ENCODE measurements around the gene CDK2.
A peak's percentile ranks its signal among the peaks of the same experiment; 100 is the strongest.
"Not testable (repeated sequence)": the region's sequence is repeated elsewhere in the genome, so short reads cannot be mapped to it uniquely, and the experiment has no call there.

CDK2 gene

DNA sequence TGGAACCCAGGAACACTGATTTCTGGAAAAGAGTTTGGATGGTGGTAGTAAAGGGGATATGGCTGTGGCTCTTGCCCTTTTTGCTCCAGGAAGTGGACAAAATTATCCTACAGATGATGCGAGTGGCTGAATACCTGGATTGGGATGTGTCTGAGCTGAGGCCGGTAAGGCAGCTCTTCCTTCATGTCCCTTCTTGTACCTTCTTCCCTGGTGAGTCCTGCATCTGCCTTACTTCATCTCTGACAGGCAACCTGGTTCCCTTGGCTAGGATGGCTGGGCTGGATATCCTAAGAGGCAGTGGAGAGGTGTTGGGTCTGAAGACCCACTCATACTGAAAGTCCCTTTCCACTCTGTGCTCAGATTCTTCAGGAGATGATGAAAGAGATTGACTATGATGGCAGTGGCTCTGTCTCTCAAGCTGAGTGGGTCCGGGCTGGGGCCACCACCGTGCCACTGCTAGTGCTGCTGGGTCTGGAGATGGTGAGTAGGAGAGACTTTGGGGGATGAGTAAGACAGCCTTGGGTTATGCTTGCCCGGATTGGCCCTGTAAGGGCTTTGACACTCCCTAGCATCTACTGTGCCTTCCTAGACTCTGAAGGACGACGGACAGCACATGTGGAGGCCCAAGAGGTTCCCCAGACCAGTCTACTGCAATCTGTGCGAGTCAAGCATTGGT is 27.7 kb upstream of the CDK2 start:
- DNase-seq: no peak

DNA sequence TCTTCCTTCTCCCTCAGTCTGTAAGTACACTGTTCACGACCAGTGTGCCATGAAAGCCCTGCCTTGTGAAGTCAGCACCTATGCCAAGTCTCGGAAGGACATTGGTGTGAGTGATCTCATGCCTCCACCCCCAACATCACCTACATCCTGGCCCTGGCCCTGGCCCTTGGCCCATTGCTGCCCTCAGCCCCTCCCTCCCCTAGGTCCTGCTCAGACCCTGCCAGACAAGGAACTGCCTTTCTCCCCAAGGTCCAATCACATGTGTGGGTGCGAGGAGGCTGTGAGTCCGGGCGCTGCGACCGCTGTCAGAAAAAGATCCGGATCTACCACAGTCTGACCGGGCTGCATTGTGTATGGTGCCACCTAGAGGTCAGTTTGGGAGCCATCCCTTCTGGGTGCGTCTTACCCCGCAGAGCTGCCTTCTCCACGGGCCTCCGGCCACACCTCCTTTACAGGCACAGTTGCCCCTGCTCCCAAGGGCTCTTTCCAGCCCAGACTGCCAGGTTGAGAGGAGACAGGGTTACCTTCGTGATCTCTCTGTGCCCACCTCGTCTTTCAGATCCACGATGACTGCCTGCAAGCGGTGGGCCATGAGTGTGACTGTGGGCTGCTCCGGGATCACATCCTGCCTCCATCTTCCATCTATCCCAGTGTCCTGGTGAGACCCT is 26.4 kb upstream of the CDK2 start:
- DNase-seq: peak; percentile 46

DNA sequence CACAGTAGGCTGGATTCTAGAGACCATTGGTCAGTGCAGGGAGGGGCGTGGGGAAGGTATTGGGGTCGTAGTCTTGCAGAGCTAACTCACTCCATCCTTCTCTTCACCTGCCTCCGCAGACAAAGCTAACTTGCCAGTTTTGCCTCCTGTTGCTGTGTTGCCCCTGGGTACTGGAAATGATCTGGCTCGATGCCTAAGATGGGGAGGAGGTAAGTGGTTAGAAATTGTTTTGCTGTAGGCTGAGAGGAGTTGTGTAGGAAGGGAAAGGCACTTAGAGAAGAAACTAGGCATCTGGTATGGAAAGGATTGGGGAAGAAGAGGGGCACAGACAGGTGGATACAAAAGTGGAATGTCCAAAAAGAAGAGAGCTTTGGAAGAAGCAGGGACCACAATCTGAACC is 24.6 kb upstream of the CDK2 start:
- DNase-seq: no peak

DNA sequence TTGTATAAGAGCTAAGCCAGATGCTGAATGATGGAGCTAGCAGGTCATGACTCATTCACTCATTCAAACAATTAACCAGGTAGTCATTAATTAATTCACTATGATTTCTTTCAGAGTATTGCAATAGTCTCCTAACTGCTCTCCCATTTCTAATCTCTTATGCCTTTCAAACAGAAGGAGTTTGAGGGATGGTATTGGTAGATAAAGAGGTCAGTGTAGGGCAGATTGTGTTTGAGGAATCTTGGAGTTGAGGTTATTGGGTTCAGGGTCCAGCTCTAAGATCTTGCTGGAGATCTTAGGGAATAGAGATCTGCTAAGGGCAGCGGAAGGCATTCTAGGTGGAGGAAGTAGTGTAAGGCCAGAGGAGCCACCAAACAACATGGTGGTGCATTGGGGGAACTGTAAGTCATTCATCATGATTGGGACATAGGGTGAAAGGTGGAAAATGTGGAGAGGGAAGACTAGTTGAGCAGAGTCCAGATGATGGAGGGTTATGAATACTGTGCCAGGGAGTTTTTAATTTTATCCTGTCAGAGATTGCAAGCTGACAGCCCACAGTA is 24.0 kb upstream of the CDK2 start:
- DNase-seq: no peak

DNA sequence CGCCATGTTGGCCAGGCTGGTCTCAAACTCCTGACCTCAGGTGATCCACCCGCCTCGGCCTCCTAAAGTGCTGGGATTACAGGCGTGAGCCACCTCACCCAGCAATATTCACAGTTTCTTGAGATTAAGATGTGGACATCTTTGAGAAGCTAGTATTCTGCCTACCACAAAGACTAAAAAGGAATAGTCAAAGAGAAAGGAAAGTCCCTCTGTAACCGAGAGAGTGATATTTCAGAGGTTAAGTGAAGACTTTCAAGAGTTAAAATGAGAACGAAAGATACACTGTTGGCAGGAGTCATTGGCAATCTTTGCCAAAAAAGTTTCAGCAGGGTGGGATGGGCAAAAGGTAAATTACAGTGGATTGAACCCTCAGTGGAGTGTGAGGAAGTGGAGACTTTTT is 20.1 kb upstream of the CDK2 start:
- no peak for DNase-seq

DNA sequence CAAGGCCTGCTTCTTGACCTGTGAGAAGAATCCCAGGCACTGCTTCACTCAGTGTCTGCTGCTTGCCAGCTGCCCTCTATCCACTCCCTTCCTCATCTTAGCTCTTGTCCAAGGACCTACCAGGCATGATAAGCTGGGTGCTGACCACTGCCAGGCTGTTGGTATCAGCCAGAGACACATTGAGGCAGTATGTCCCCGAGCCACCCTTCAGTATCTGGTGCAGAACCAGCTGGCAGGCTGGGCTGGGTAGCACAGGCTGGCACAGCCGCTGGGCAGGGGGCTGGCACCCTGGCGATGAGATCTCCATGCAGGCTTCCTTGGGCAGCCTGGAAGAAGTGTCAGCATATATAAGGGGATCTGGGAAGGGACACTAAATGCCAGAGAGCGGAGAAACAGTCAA is 11.3 kb upstream of the CDK2 start:
- DNase-seq: no peak

DNA sequence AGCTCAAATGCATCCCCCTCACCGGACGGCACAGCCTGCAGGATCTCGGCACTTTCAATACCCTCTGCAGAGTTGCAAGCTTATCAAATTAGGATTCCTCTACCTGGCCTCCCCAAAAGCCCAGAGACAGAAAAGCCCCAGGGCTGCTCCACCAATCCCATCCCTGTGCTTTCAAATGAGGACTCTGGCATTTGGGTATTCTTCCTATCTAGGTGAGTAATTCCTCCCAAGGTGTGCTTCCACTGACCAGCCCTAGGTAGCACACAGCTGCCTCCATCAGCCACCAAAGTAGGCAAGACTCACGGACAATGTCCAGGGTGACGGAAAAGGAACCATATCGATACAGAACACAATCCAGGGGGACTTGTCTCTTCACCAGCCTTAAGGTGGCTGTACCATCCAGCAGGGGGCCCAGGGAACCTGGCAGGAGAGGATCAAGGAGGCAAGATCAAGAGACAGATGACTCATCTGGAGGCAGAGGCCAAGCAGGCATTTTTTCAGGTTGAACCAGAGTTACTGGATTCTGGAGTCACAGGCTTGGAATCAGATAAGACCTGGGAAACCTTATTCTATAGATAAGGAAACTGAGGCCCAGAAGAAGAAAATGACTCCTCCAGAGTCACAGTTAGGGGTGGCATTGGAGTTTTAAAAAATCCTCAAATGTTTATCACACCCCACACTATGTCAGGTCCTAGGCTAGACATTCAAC is 10.7 kb upstream of the CDK2 start:
- no peak for DNase-seq

DNA sequence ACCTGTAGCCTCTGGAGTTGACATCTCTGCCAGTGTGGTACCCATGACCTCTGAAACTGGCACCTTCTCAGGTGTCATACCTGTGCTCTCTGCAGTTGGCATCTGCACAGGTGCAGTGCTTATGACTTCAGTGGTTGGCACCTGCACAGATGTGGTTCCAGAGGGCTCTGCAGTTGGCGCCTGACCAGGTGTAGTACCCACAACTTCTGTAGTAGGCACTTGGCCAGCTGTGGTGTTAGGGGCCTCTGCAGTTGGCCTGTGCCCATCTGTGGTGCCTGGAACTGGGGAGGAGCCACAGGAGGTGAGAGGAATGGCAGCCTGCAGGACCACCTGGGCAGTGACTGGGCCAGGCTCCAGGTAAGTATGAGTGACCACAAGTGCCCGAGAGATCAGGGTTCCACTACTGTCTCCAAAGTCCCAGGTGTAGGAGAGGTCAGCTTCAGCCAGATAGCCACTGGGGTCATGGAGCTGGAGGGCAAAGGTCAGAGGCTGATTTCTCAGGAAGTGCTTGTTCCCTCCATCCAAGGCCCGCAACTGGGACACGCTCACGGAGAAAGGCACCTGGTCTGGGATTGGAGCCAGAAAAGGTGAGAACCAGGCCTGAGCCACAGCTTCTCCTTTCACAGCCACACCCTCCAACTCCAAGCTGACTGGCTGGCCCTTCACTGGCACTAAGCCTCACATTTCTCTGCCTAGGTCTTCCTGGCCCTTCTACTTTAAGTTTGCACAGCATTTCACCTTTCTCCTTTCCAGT is 9.3 kb upstream of the CDK2 start:
- DNase-seq: no peak

DNA sequence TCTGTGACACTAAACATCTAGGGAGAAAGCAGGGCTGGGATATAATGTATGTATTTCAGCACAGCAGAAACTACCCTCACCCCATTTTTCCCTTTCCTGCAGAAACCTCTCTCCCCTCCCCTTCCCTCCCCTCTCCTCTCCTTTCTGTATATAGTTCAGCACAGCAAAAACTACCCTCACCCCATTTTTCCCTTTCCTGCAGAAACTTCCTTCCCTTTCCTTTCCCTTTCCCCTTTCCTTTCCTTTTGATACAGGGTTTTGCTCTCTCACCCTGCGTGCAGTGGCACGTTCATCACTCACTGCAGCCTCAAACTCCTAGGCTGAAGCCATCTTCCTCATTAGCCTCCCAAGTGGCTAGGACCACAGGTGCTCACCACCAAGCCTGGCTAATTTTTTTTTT is 2.9 kb upstream of the CDK2 start:
- no peak for DNase-seq

DNA sequence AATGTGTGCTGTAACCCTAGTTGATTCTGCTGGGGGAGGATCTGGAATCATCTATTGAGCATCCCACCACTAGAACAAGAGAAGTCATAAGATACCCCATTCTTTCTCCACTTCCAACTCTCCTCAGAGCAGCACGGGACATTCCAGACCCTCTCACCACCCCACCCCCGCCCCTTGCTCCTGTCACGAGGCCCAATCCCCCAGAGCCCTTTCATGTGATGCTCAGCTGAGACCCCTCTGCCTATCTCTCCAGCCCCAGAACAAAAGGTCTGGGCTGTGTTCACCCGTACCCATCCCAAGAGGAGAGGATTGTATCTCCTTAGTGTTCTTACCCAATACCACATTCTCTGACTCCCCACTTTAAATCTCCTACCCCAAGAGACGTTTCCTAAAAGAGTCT is 1.4 kb upstream of the CDK2 start:
- DNase-seq: no peak

DNA sequence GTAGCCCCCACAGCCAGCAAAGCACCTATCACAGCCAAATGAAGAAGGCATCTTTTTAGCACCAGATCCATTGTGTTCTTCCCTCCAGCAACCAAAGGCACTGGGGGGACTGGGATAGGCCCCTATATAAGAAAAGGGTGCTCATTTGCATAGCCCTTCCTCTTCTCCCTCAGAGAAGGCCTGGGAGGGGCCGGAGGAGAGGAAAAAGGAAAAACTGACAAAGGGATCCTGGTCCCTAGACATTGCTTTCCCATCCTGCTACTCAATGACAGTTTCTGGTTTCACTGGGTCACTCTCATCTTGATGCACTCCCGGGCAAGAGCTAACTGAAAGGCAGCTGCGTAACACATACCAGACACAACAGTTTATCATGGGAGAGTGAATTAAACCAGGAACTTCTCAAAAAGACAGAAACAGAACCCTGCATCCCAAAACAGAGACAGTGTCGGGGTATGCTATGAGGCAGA is 656 bp upstream of the CDK2 start, which contains the start of gene PMEL:
Gene PMEL (minus strand): TSS at position 102 of the 467 bp plus-strand sequence. CDS start 31 bp downstream, at position 71.
- DNase-seq: no peak

DNA sequence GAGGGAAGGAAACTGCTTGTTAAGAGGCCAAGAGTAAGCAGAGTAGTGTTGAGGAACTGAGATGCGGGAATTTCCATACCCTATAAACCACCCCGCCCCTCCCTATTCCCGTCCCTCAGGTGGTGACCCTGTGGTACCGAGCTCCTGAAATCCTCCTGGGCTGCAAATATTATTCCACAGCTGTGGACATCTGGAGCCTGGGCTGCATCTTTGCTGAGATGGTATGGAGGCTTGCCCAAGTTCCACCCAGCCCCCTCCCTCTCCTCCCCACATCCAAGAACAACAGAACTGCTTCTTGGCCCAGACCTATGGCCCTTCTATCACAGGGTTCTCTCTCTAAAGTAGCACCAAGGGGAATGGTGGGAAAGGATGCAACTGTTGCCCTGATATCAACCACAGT is 2.7 kb downstream of the CDK2 start:
- no peak for DNase-seq

DNA sequence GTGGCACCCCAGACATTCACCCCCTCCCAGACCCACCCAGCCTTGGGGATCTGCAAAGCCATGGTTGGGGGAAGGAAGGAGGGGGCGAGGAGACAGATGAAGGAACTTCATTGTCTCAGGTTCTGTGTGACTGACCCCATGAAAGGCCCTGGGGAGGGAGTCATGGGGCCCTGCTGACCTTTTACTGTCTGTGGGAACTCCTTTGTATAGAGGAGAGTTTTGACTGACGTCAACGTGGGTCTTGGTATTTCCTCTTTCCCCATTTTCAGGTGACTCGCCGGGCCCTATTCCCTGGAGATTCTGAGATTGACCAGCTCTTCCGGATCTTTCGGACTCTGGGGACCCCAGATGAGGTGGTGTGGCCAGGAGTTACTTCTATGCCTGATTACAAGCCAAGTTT is 4.1 kb downstream of the CDK2 start:
- no peak for DNase-seq

DNA sequence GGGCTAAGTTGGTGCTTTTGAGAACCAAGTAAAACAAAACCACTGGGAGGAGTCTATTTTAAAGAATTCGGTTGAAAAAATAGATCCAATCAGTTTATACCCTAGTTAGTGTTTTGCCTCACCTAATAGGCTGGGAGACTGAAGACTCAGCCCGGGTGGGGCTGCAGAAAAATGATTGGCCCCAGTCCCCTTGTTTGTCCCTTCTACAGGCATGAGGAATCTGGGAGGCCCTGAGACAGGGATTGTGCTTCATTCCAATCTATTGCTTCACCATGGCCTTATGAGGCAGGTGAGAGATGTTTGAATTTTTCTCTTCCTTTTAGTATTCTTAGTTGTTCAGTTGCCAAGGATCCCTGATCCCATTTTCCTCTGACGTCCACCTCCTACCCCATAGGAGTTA is 5.4 kb downstream of the CDK2 start:
- DNase-seq: no peak

DNA sequence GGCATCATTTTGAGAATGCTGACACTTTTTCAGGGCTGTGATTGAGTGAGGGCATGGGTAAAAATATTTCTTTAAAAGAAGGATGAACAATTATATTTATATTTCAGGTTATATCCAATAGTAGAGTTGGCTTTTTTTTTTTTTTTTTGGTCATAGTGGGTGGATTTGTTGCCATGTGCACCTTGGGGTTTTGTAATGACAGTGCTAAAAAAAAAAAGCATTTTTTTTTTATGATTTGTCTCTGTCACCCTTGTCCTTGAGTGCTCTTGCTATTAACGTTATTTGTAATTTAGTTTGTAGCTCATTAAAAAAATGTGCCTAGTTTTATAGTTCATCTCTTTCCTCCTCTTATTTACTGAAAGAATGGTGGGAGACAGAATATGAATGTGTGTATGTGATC is 5.8 kb downstream of the CDK2 start:
- no peak for DNase-seq

DNA sequence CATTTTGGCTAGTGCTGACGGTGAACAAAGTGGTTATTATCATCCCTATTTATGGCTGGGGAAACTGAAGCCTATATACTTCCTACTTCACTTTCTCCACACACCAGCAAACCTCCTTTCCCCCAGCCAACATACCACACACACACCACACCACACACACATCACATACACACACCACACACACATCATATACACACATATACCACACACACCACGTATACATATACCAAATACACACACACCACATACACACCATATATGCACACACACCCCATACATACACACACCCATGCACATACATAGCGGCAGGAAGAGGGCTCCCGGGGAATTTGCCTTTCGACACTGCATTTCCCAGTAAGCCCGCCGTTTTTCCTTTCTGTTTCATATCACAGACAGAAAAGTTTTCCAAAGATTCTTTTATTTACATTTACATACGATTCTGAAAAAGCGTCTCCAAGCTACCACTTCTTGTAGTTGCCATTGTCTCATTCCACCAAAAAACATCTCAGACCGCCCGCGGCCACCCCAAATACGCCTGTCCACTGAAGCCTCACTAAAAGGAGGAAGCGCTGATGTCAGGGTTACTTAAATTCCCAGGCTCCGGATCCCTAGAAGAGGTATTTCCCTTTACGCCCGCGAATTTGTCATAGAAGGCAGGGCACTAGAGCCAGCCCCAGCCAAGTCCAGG is 6.4 kb downstream of the CDK2 start:
- DNase-seq: no peak

DNA sequence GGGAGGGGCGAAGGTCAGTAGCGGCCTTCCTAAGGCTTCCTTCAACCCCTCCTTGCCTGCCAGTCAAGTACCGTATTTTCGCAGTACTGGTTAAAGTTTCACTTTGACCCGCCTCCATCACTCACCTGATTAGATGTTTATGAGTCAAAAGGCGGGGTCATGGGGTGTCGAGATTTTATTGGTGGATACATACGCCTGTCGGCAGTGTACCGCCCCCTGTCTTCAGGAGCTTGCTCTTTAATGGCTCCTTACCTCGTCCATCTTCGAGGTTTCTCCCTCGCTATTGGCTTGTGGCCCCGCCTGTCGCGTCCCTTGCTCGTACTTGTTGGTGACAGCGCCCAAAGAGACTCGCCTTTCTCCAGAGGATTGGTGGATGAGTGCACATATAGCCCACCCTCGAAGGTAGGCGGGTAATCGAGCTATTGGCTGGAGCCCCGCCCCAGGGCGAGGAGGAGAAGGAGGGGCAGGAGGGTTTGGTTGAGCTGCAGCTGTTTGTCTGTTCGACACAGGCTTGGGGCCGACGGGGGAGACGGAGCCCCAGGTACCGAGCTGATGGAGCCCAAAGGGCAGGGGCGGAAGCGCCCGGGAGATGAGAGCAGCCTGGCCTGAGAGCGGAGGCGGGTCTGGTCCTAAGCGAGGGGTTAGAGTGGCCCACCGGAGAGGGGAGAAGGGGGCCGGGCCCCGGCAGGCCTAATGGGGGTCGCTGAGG is 7.1 kb downstream of the CDK2 start, which contains the start of gene RAB5B:
Gene RAB5B (plus strand): TSS at position 480 of the 709 bp plus-strand sequence. CDS start 12,883 bp downstream, outside the sequence.
- DNase-seq: peak; percentile 99

DNA sequence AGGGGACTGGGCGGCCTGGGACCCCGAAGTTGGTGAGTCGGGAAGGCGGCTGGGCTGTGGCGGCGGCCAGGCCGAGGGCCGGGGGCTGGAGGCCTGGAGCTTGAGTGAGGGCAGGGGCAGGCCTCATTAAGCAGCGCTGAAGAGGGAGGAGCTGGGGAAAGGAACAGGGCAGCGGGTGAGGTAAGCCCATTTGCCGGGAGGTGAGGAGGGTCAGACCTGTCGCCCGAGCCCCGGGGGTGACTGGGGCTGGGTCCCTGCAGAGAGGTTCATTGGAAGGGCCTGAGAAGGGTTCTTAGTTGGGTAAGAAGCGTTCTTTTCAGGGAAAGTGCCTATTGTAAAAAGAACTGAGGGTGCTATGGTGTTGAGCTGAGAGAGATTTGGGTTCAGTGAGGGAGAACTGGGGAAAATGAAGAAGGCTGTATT is 7.7 kb downstream of the CDK2 start:
- no peak for DNase-seq

DNA sequence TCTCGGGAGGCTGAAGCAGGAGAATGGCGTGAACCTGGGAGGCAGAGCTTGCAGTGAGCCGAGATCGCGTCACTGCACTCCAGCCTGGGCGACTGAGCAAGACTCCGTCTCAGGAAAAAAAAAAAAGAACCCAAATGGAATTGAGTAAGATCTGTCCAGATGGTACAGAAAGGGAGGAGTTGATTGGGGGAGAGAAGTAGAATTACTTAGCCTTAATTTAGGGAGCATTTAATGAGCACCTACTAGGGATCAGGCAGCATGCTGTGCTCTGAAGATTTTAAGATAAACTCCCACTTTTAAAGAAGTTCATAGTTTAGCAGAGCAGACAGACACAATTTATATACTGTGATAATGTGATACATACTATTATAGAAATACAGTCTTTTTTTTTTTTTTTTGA is 11.8 kb downstream of the CDK2 start:
- no peak for DNase-seq

DNA sequence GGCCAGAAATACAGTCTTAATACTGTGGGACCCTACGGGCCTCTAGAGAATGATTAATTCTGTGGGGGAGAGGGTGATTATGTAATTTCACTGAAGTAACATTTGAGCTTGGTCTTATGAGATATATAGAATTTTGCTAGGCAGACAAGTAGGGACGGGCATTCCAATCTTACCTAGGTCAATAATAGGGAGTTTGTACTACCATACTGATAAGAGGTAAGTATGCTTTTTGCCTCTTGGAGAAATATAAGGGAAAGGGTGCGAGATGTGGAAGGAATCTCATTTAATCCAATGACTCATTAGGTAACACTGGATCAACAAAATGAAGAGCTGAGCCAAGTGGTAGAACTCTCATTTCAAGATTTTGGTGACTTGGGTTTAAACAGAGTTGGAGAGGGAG is 12.4 kb downstream of the CDK2 start:
- DNase-seq: no peak

DNA sequence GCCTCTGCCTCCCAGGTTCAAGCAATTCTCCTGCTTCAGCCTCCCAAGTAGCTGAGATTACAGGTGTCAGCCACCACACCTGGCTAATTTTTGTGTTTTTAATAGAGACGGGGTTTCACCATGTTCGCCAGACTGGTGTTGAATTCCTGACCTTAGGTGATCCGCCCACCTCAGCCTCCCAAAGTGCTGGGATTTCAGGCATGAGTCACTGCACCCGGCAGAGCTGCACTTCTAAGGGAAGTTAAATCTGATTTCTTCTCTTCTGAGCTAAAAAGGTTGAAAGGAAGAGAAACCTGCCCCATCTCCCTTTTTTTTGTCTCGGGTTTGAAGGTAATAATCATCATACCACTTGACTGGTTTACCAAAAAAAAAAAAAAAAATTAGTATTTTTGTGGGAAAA is 15.3 kb downstream of the CDK2 start:
- not testable (repeated sequence) for DNase-seq

Measured in NCI-H2227 treated with DMSO at 0.1 percent for 48 hours (cell line).